Measurements from ENCODE around the gene TNRC18. TPM values are rescaled to one million over a fixed set of nuclear protein-coding genes. Genes with fewer than 3 reads are reported as not detected.
"Not testable (repeated sequence)": the region's sequence is repeated elsewhere in the genome, so short reads cannot be mapped to it uniquely, and the experiment has no call there.

The TNRC18 gene
- total and polyA plus RNA-seq, 4 donors, result 2.3 to 37.1 (median 20.4) TPM

- H3K4me3 ChIP-seq (ENCODE audit: low read depth in 1 of 3, low read length in 3 of 3), result no peak overlapping the region
- H3K9me3 ChIP-seq (ENCODE audit: control insufficient read depth in 4 of 4, low read length in 3 of 4), result no peaks in the 10 kb centered on the region
- no peak overlapping the region for H3K27ac ChIP-seq (ENCODE audit: low read depth in 1 of 2, low read length in 2 of 2)
- no peaks in the 10 kb centered on the region for H3K27me3 ChIP-seq (ENCODE audit: control insufficient read depth in 4 of 4, insufficient read depth in 4 of 4, low read length in 3 of 4)
- no peak for DNase-seq (ENCODE audit: low spot score)
- WGBS, result 67% methylated on average over 7 of the region's 7 CpGs
- peaks cover 0 to 6% (median 4%) of the 10 kb centered on the region in 4 donors for H3K4me1 ChIP-seq (ENCODE audit: control insufficient read depth in 4 of 4, insufficient read depth in 4 of 4, low read length in 3 of 4)
- TF ChIP-seq, protein P1, sequence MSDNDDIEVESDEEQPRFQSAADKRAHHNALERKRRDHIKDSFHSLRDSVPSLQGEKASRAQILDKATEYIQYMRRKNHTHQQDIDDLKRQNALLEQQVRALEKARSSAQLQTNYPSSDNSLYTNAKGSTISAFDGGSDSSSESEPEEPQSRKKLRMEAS (IDR thresholded peaks at IDR 0.05), result no peak
- TF ChIP-seq, protein P2, sequence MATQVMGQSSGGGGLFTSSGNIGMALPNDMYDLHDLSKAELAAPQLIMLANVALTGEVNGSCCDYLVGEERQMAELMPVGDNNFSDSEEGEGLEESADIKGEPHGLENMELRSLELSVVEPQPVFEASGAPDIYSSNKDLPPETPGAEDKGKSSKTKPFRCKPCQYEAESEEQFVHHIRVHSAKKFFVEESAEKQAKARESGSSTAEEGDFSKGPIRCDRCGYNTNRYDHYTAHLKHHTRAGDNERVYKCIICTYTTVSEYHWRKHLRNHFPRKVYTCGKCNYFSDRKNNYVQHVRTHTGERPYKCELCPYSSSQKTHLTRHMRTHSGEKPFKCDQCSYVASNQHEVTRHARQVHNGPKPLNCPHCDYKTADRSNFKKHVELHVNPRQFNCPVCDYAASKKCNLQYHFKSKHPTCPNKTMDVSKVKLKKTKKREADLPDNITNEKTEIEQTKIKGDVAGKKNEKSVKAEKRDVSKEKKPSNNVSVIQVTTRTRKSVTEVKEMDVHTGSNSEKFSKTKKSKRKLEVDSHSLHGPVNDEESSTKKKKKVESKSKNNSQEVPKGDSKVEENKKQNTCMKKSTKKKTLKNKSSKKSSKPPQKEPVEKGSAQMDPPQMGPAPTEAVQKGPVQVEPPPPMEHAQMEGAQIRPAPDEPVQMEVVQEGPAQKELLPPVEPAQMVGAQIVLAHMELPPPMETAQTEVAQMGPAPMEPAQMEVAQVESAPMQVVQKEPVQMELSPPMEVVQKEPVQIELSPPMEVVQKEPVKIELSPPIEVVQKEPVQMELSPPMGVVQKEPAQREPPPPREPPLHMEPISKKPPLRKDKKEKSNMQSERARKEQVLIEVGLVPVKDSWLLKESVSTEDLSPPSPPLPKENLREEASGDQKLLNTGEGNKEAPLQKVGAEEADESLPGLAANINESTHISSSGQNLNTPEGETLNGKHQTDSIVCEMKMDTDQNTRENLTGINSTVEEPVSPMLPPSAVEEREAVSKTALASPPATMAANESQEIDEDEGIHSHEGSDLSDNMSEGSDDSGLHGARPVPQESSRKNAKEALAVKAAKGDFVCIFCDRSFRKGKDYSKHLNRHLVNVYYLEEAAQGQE (IDR thresholded peaks at IDR 0.05), result no peak
- TF ChIP-seq ZBTB33 (IDR thresholded peaks at IDR 0.05), result no peak
- TF ChIP-seq RAD21 (IDR thresholded peaks at IDR 0.05), result no peak
- TF ChIP-seq FOXA2 (IDR thresholded peaks at IDR 0.05), result no peak
- TF ChIP-seq RXRA (IDR thresholded peaks at IDR 0.05), result no peak
- TF ChIP-seq GABPA (IDR thresholded peaks at IDR 0.05 in 1 of 2, conservative IDR thresholded peaks at IDR 0.05 in 1 of 2), result no peak
- no peak for TF ChIP-seq FOXA1 (IDR thresholded peaks at IDR 0.05)
- no peak for TF ChIP-seq HNF4A (conservative IDR thresholded peaks at IDR 0.05)
- no peak for TF ChIP-seq ATF3 (IDR thresholded peaks at IDR 0.05)
- no peak for TF ChIP-seq SP1 (IDR thresholded peaks at IDR 0.05)
- TF ChIP-seq TAF1 (conservative IDR thresholded peaks at IDR 0.05), result no peak
- H3K36me3 ChIP-seq (ENCODE audit: control insufficient read depth in 4 of 4, insufficient read depth in 3 of 4, low read depth in 1 of 4, low read length in 3 of 4), result no peaks in the 10 kb centered on the region
- no peak overlapping the region for H3K9ac ChIP-seq (ENCODE audit: low read depth in 1 of 2, low read length in 2 of 2)
Observed at GRCh38 chr7:5278766-5279165, 144.9 kb downstream of the TNRC18 start.

DNA sequence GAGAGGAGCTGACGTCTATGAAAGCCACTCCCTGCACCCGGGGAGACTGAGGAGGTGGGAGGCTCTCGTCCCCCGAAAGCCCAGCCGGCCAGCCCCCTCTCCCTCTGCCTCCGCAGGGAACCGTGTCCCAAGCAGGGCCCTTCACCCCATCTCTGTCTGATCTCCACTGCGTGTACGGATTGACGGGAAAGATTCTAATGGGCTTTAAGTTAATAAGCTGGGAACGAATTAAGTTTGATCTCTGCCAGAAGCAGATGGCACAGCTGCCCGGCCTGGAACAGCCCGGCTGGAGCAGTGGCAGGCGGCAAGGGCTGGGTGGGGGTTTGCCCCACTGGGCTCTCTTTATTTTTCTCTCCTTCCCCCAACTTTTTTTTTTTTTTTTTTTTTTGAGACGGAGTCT lies 147.0 kb downstream of the TNRC18 start:
- Histone ChIP-seq H3K9ac (ENCODE audit: low read depth in 1 of 2, low read length in 2 of 2) (no peak overlapping the region), H3K27ac (ENCODE audit: low read depth in 1 of 2, low read length in 2 of 2) (no peak overlapping the region), H3K4me1 (ENCODE audit: control insufficient read depth in 4 of 4, insufficient read depth in 4 of 4, low read length in 3 of 4) (no peaks in the 10 kb centered on the region), H3K36me3 (ENCODE audit: control insufficient read depth in 4 of 4, insufficient read depth in 3 of 4, low read depth in 1 of 4, low read length in 3 of 4) (no peaks in the 10 kb centered on the region), H3K4me3 (ENCODE audit: low read depth in 1 of 3, low read length in 3 of 3) (no peak overlapping the region), H3K9me3 (ENCODE audit: control insufficient read depth in 4 of 4, low read length in 3 of 4) (no peaks in the 10 kb centered on the region), H3K27me3 (ENCODE audit: control insufficient read depth in 4 of 4, insufficient read depth in 4 of 4, low read length in 3 of 4) (no peaks in the 10 kb centered on the region)
- WGBS, result 87% methylated on average over 15 of the region's 15 CpGs
- no peak for TF ChIP-seq YY1 (IDR thresholded peaks at IDR 0.05)
- no peak for TF ChIP-seq FOXA1 (IDR thresholded peaks at IDR 0.05)
- TF ChIP-seq TAF1 (conservative IDR thresholded peaks at IDR 0.05), result no peak
- TF ChIP-seq FOXA2 (IDR thresholded peaks at IDR 0.05), result no peak
- TF ChIP-seq RAD21 (IDR thresholded peaks at IDR 0.05), result no peak
- TF ChIP-seq HNF4A (conservative IDR thresholded peaks at IDR 0.05), result no peak
- TF ChIP-seq EGR1 (IDR thresholded peaks at IDR 0.05; ENCODE audit: low read depth in 2 of 2), result no peak
- no peak for TF ChIP-seq JUND (IDR thresholded peaks at IDR 0.05)
- TF ChIP-seq, protein P3, sequence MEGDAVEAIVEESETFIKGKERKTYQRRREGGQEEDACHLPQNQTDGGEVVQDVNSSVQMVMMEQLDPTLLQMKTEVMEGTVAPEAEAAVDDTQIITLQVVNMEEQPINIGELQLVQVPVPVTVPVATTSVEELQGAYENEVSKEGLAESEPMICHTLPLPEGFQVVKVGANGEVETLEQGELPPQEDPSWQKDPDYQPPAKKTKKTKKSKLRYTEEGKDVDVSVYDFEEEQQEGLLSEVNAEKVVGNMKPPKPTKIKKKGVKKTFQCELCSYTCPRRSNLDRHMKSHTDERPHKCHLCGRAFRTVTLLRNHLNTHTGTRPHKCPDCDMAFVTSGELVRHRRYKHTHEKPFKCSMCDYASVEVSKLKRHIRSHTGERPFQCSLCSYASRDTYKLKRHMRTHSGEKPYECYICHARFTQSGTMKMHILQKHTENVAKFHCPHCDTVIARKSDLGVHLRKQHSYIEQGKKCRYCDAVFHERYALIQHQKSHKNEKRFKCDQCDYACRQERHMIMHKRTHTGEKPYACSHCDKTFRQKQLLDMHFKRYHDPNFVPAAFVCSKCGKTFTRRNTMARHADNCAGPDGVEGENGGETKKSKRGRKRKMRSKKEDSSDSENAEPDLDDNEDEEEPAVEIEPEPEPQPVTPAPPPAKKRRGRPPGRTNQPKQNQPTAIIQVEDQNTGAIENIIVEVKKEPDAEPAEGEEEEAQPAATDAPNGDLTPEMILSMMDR (IDR thresholded peaks at IDR 0.05; ENCODE audit: low read depth, low read length, missing input control), result no peak
- TF ChIP-seq HNF4G (IDR thresholded peaks at IDR 0.05), result no peak
- no peak for TF ChIP-seq GABPA (IDR thresholded peaks at IDR 0.05 in 1 of 2, conservative IDR thresholded peaks at IDR 0.05 in 1 of 2)
- no peak for DNase-seq (ENCODE audit: low spot score)

DNA sequence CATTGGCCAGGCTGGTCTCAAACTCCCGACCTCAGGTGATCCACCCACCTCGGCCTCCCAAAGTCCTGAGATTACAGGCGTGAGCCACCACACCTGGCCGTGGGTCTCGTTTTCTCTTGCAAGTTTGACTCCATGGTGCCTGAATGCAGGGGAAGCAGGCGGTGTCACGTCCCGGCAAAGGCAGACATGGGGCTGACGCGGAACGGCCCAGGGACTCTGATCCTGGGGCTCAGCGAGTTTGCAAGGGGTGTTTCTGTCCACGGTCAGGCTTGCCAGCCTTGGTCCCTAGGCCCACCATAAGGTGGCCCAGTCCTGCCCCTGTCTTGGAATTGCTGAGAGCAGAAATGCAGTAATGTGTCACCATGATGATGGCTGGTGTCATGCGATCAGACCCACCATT lies 147.5 kb downstream of the TNRC18 start:
- WGBS, result 94% methylated on average over 14 of the region's 14 CpGs
- DNase-seq (ENCODE audit: low spot score); H3K27ac ChIP-seq (ENCODE audit: low read depth in 1 of 2, low read length in 2 of 2); H3K9ac ChIP-seq (ENCODE audit: low read depth in 1 of 2, low read length in 2 of 2); H3K36me3 ChIP-seq (ENCODE audit: control insufficient read depth in 4 of 4, insufficient read depth in 3 of 4, low read depth in 1 of 4, low read length in 3 of 4); H3K9me3 ChIP-seq (ENCODE audit: control insufficient read depth in 4 of 4, low read length in 3 of 4); H3K4me1 ChIP-seq (ENCODE audit: control insufficient read depth in 4 of 4, insufficient read depth in 4 of 4, low read length in 3 of 4); H3K4me3 ChIP-seq (ENCODE audit: low read depth in 1 of 3, low read length in 3 of 3); H3K27me3 ChIP-seq (ENCODE audit: control insufficient read depth in 4 of 4, insufficient read depth in 4 of 4, low read length in 3 of 4): not testable (repeated sequence)

DNA sequence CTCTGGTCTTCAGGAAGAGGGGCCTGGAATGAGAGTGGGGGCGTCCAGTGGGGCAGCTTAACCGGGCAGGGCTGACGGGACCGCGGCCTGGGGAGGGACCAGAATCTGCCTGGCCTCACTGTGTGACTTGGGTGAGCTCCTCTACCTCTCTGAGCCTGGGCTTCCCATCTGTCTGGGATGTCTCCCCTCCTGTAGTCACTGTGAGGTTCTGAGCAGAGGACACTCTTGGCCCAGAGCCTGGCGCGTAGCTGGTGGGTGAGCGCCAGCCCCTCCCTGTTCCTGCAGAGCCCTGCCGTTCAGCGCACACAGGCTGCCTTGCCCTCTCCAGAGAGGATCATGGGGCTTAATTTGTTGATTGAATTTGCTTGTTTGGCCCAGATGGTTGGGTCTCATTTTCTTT lies 148.1 kb downstream of the TNRC18 start:
- not testable (repeated sequence) for H3K4me1 ChIP-seq (ENCODE audit: control insufficient read depth in 4 of 4, insufficient read depth in 4 of 4, low read length in 3 of 4); H3K9me3 ChIP-seq (ENCODE audit: control insufficient read depth in 4 of 4, low read length in 3 of 4); H3K27me3 ChIP-seq (ENCODE audit: control insufficient read depth in 4 of 4, insufficient read depth in 4 of 4, low read length in 3 of 4); H3K27ac ChIP-seq (ENCODE audit: low read depth in 1 of 2, low read length in 2 of 2); DNase-seq (ENCODE audit: low spot score); H3K36me3 ChIP-seq (ENCODE audit: control insufficient read depth in 4 of 4, insufficient read depth in 3 of 4, low read depth in 1 of 4, low read length in 3 of 4); H3K4me3 ChIP-seq (ENCODE audit: low read depth in 1 of 3, low read length in 3 of 3); H3K9ac ChIP-seq (ENCODE audit: low read depth in 1 of 2, low read length in 2 of 2)
- 77% methylated on average over 10 of the region's 10 CpGs for WGBS

Measured in liver (tissue), 9 donors.